Choroid plexus epithelial cell (primary cell): Measurements from ENCODE around the gene FRMD4B.

ENCODE experiments used
- DNase-seq: peaks from one replicate; pipeline ENCODE4 v3.0.0-alpha.2; 2010; ENCODE audit warnings: low read depth
- H3K4me3 ChIP-seq: 2 replicates; pipeline ENCODE4 v1.5.1; 2011; ENCODE audit warnings: low read depth, mild to moderate bottlenecking, control low read depth, low read length, moderate library complexity
- CTCF ChIP-seq: conservative IDR thresholded peaks from 2 replicates; pipeline ENCODE4 v1.5.1; 2011; ENCODE audit warnings: low read depth, mild to moderate bottlenecking, control low read depth, inconsistent platforms, low read length, moderate library complexity

The FRMD4B gene

GRCh38 chr3:69120879-69121464 is 264.9 kb downstream of the FRMD4B start:
- DNase-seq, result peak; percentile 88
- TF ChIP-seq CTCF, result peak; percentile 95
- no peak overlapping the region for H3K4me3 ChIP-seq
